Activated CD4-positive, alpha-beta T cell treated with anti-CD3 and anti-CD28 coated beads, Interleukin-10, Interleukin-2, amounts not matched to agents 100 ng/mL and 50 ng/mL, durations not matched to agents 16 hours and 8 hours (primary cell): Measurements from ENCODE around the gene NTNG1.
"Not testable (repeated sequence)": the region's sequence is repeated elsewhere in the genome, so short reads cannot be mapped to it uniquely, and the experiment has no call there.

Experiments used
- DNase-seq: peaks from one replicate; pipeline ENCODE4 v3.0.0-alpha.2; 2020

NTNG1 gene

GRCh38 chr1:107145637-107146036 is 4.8 kb downstream of the NTNG1 start:
- DNase-seq = no peak

GRCh38 chr1:107147843-107148242 is 7.0 kb downstream of the NTNG1 start:
- DNase-seq = no peak

GRCh38 chr1:107149946-107150345 is 9.1 kb downstream of the NTNG1 start:
- no peak for DNase-seq

GRCh38 chr1:107151295-107151694 is 10.5 kb downstream of the NTNG1 start:
- no peak for DNase-seq

- no peak for DNase-seq
Measured at GRCh38 chr1:107152395-107152794, 11.6 kb downstream of the NTNG1 start.

- no peak for DNase-seq
Measured at GRCh38 chr1:107153014-107153413, 12.2 kb downstream of the NTNG1 start.

- no peak for DNase-seq
Measured at GRCh38 chr1:107158496-107158895, 17.7 kb downstream of the NTNG1 start.

- DNase-seq = no peak
Measured at GRCh38 chr1:107158991-107159390, 18.2 kb downstream of the NTNG1 start.

GRCh38 chr1:107162745-107163144 is 21.9 kb downstream of the NTNG1 start:
- DNase-seq = no peak

- DNase-seq = not testable (repeated sequence)
Measured at GRCh38 chr1:107164901-107165300, 24.1 kb downstream of the NTNG1 start.

GRCh38 chr1:107169615-107170014 is 28.8 kb downstream of the NTNG1 start:
- no peak for DNase-seq

- DNase-seq = no peak
Measured at GRCh38 chr1:107171333-107171732, 30.5 kb downstream of the NTNG1 start.

GRCh38 chr1:107172450-107173170 is 31.8 kb downstream of the NTNG1 start:
- DNase-seq = no peak

- DNase-seq = no peak
Measured at GRCh38 chr1:107175102-107175909, 34.5 kb downstream of the NTNG1 start.

- DNase-seq = no peak
Measured at GRCh38 chr1:107181253-107181969, 40.6 kb downstream of the NTNG1 start.

GRCh38 chr1:107183011-107183410 is 42.2 kb downstream of the NTNG1 start:
- no peak for DNase-seq

GRCh38 chr1:107184888-107185287 is 44.0 kb downstream of the NTNG1 start:
- DNase-seq = peak; percentile 22

- DNase-seq = no peak
Measured at GRCh38 chr1:107187399-107187798, 46.6 kb downstream of the NTNG1 start.

GRCh38 chr1:107188160-107188559 is 47.3 kb downstream of the NTNG1 start:
- DNase-seq = no peak

GRCh38 chr1:107194380-107194779 is 53.5 kb downstream of the NTNG1 start:
- no peak for DNase-seq

- no peak for DNase-seq
Measured at GRCh38 chr1:107195476-107195875, 54.6 kb downstream of the NTNG1 start.

- peak; percentile 45 for DNase-seq
Measured at GRCh38 chr1:107196973-107197562, 56.2 kb downstream of the NTNG1 start.

GRCh38 chr1:107198561-107198960 is 57.7 kb downstream of the NTNG1 start:
- no peak for DNase-seq
